ENCODE measurements around the gene RYR2. TPM values are rescaled to one million over a fixed set of nuclear protein-coding genes. Genes with fewer than 3 reads are reported as not detected.
"Not testable (repeated sequence)": the region's sequence is repeated elsewhere in the genome, so short reads cannot be mapped to it uniquely, and the experiment has no call there.

Gene RYR2
- total RNA-seq, 1 experiment from 2014 or later, result 0.27 TPM

DNA sequence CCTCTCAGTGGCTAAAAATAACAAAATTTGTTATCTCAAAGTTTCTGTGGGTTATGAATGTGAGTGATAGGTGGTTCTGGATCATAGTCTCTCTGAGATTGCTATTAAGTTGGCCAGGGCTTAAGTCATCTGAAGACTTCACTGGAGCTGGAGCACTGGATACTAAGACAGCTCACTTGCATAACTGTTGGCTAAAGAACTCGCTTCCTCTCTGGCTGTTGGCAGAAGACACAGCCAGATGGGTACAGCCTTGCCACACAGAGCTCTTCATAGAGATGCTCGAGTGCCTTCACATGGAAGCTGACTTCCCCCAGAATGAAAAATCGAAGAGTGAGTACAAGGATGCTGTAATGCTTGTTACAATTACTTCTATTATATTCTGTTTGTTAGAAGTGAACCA, 514.9 kb downstream of the RYR2 start:
- DNase-seq (ENCODE audit: low read depth), result no peak

DNA sequence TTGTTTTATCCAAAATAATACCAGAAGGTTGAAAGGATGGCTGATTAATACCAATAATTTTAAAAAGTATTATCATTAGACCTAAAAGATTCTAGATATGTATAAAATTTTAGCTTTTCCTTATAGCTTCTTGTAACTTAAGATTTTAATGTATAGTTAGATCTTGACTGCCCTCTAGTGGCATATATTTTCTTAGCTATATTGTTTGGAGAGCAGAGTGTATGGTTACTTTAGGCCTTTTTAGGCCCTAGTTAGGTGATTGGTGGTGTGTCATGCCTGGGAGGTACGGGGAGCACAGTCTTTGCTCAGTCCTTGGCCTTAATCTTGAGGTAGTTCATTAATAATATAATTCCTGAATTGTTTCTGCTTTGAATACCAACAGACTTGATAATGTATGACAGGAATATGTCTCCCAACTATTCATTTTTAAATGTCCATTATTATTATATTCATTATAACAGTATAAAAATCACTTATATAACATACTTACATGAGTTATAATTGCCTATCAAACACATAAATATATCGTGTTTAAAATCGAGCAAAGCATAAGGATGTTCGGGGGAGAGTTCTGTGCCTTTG, 520.3 kb downstream of the RYR2 start:
- DNase-seq (ENCODE audit: low read depth), result peak; percentile 57

DNA sequence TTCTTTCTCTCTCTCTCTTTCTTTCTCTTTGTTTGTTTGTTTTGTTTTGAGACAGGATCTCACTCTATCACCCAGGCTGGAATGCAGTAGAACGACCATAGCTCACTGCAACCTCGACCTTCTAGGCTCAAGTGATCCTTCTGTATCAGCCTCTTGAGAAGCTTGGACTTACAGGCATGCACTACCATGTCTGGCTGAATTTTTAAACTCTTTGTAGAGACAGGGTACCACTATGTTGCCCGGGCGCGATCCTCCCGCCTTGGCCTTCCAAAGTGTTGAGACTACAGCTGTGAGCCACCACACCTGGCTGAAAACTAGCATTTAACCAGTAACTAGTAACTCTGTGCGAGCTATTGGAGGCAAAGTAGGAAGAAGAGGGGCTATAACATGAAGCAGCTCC, 523.3 kb downstream of the RYR2 start:
- DNase-seq (ENCODE audit: low read depth), result no peak

DNA sequence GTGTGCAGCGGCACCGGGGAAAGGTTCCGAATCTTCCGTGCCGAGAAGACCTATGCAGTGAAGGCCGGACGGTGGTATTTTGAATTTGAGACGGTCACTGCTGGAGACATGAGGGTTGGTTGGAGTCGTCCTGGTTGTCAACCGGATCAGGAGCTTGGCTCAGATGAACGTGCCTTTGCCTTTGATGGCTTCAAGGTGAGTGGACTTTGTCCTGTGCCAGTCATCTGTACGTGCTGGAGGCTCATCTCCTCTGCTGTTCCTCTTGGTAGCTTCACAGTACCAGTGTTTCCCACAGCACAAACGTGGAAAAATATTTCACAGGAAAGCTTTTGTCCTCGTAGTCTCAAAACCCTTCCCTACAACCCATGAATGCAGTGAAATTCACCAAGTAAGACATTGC, 524.6 kb downstream of the RYR2 start:
- no peak for DNase-seq (ENCODE audit: low read depth)

DNA sequence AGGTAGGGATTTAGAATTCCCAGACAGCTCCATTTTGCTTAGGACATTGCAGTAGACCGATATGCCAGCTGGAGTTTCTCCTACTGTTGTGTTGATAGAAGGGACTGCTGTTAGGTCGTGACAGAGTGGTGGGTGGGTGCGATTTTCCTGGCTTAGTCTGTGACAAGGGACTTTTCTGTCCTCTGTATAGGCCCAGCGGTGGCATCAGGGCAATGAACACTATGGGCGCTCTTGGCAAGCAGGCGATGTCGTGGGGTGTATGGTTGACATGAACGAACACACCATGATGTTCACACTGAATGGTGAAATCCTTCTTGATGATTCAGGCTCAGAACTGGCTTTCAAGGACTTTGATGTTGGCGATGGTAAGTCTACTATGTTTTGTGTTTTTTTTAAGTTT, 527.0 kb downstream of the RYR2 start:
- DNase-seq (ENCODE audit: low read depth), result peak; percentile 9

DNA sequence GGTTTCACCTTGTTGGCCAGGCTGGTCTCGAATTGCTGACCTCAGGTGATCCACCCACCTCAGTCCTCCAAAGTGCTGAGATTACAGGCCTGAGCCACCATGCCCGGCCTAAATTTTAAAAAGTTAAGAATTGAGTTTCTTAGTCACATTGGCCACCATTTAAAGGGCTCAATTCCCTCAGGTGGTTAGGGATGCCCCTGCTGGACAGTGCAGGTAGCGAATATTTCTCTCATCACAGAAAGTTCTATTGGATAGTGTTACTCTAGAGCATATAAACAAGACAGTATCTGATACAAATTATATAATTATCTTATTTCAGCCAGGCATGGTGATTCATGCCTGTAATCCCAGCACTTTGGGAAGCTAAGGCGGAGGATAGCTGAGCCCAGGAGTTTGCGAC, 528.5 kb downstream of the RYR2 start:
- DNase-seq (ENCODE audit: low read depth), result no peak

DNA sequence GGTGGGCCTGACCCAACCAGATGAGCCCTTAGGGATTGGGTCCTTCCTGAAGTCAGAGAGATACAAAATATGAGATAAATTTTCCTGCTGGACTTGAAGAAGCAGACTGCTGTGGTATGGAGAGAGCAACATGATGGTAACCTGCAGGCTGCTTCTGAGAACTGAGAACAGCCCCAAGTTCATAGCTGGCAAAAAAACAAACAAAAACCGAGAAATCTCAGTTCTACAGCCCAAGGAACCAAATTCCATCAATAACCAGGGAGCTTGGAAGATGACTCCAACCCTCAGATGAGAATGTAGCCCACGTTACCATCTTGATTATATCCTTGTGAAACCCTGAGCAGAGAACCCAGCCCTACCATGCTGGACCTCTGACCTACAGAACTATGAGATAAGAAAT, 532.6 kb downstream of the RYR2 start:
- DNase-seq (ENCODE audit: low read depth), result no peak

DNA sequence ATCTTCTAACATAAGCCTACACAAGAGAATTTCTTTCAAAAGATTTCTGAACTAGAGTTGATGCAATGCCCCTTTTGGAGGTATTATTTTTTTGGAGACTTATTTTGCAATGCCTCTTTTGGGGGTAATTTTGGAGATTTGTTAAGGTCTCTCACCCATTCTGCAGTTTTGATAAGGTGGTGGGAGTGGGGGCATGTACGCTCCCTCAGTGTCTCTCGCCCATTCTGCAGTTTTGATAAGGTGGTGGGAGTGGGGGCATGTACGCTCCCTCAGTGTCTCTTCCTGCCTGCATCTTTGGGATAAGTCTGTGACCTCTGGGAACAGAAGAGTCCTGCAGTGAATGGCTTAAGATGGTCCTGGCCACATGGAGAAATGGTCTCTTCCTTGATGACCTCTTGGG, 536.6 kb downstream of the RYR2 start:
- no peak for DNase-seq (ENCODE audit: low read depth)

DNA sequence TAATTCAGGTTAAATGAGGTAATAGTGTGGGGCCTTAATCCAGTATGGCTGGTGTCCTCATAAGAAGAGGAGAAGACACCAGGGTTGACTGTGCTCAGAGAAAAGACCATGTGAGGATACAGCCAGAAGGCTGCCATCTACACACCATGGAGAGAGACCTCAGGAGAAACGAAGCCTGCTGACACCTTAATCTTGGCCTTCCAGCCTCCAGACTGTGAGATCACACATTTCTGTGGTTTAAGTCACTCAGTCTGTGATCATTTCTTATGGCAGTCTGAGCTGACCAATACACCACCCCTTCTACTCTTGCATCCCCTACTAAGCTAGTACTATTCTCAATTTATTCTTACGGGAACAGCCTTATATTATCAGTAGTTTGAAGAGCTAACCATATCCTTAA, 538.7 kb downstream of the RYR2 start:
- DNase-seq (ENCODE audit: low read depth), result no peak

DNA sequence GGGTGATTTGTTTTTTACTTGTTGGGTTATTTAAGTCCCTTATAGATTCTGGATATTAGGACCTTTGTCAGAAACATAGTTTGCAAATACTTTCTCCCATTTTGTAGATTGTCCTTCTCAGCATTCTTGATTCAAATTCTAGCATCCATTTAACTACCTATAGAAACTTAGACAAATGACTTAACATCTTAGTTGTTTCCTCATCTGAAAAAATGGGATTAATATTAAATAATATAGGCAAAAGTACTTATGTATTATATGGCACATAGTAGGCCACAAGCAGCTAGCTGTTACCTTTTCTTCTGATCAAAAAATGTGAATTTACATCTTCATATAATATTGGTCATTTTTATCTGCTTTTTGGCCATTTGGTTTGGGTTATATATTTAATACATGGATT, 541.3 kb downstream of the RYR2 start:
- no peak for DNase-seq (ENCODE audit: low read depth)

DNA sequence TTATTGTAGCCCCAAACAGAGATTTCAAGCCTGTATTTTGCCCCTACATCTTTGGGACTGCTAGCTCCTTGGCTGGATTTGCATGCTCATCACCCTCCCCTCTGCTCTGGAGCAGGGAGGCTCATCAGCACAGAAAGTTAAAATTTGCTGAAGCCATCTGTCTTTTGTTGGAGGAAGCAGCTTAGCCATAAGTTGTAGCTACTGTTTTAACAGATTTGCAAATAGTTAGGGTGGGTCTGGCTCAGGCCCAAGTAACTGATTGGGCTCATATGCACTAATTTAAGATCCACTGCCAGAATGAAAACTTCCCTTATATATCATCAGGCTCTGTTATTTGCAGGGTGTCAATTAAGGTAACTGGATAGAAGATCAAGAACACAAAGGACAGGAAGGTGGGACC, 541.8 kb downstream of the RYR2 start:
- no peak for DNase-seq (ENCODE audit: low read depth)

DNA sequence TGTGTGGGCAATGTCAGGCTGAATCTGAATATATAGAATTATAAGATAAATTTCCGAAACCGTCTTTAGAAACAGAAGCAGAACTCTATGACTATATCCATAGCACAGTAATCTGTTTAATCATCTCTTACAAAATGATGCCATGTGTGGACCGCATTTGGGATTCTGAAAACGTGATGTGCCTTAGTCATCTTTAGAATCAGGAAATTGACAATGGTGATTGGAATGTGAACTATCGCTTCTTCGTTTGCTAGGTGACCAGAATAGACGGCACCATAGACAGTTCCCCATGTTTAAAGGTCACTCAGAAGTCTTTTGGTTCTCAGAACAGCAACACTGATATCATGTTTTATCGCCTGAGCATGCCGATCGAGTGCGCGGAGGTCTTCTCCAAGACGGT, 548.4 kb downstream of the RYR2 start:
- DNase-seq (ENCODE audit: low read depth), result peak; percentile 27

DNA sequence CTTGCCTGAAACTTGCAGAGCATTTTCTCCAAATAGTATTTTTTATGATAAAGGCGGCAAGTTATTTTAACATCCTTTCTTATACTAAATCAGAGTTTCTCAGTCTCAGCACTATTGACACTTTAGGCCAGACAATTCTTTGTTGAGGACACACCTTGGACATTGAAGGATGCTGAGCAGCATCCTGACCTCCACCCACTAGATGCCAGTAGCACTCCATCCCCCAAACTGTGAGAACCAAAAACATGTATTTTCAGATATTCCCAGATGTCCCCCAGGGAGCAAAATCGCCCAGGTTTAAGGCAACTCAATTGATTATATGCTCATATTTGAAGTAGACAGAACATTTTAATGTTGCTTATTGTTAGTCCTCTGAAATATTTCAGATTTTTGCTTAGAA, 549.4 kb downstream of the RYR2 start:
- DNase-seq (ENCODE audit: low read depth), result no peak

DNA sequence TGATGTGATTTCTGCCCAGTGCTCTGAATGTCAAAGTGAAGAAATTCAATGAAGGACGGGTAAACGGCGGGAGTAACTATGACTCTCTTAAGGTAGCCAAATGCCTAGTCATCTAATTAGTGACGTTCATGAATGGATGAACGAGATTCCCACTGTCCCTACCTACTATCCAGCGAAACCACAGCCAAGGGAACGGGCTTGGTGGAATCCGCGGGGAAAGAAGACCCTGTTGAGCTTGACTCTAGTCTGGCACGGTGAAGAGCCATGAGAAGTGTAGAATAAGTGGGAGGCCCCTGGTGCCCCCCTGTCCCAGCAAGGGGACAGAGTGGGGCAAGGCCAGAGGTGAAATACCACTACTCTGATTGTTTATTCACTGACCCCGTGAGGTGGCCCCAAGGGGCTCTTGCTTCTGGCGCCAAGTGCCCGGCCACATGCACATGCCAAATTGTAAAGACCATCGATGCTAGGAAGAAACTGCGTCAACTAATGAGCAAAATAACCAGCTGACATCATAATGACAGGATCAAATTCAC, 561.1 kb downstream of the RYR2 start:
- DNase-seq (ENCODE audit: low read depth), result not testable (repeated sequence)

DNA sequence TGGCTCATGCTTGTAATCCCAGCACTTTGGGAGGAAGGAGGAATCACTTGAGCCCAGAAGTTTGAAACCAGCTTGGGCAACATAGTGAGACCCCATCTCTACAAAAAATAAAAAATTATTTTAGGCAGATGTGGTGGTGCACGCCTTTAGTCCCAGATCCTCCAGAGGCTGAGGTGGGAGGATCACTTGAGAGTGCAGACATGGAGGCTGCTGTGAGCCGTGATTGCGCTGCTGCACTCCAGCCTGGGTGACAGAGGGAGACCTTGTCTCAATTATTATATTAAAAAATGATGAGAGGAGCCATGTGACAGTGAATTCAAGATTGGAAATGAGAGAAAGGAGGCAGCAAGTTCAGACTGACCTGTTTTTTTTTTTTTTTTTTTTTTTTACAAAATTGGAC, 566.4 kb downstream of the RYR2 start:
- no peak for DNase-seq (ENCODE audit: low read depth)

DNA sequence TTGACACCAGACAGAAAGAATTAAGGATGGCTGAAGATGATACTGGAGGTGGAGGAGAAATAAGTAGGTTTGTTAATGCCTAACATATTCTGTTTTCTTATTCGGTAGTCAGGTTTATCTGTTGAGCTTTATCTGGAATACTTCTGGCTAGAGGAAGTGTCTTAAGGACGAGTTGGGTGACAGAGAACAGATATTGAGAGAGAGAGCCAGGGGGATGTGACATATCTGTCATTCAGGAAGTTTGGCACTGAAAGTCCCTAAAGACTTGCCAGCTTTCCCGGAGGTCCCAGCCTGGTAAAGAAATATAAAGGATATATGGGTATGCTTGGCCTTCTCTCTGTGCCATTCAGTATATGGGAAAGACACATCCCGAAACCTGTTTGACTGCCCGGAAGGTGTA, 568.2 kb downstream of the RYR2 start:
- DNase-seq (ENCODE audit: low read depth), result no peak

DNA sequence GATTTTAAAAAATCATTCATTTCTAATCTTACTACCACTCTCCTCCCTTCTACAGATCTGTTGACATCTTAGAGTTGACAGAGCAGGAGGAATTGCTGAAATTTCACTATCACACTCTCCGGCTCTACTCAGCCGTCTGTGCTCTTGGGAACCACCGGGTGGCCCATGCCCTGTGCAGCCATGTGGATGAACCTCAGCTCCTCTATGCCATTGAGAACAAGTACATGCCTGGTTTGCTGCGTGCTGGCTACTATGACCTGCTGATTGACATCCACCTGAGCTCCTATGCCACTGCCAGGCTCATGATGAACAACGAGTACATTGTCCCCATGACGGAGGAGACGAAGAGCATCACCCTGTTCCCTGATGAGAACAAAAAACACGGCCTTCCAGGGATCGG, 572.0 kb downstream of the RYR2 start:
- DNase-seq (ENCODE audit: low read depth), result no peak

DNA sequence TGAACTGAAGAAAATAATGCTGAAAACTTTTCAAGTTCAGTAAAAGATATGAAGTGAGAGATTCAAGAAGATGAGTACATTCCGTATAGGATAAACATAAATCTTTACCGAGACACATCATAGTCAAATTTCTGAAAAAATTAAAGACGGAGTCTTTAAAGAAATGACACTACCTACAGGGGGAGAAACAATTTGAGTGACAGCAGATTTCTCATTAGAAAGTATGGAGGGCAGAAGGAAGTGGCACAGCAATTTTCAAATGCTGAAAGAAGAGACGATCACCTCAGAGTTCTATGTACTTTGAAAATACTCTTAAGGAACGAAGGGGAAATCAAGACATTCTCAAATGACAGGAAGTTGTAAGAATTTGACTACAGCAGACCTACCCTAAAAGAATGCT, 577.6 kb downstream of the RYR2 start:
- no peak for DNase-seq (ENCODE audit: low read depth)

DNA sequence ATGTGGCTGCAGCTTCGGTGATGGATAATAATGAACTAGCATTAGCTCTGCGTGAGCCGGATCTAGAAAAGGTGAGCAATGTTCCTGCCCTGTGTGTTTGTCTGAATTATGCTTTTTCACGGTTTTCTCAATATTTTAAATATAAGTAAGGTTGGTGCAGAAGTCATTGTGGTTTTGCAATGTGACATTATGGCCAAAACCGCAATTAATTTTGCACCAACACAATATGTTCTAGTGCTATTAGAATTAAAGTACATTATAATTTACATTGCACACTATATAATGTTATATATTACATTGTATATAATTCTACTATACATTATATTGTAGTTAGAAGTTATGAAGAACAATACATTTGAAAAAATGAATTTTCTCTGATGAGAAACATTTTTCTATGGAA, 592.9 kb downstream of the RYR2 start:
- DNase-seq (ENCODE audit: low read depth), result no peak

DNA sequence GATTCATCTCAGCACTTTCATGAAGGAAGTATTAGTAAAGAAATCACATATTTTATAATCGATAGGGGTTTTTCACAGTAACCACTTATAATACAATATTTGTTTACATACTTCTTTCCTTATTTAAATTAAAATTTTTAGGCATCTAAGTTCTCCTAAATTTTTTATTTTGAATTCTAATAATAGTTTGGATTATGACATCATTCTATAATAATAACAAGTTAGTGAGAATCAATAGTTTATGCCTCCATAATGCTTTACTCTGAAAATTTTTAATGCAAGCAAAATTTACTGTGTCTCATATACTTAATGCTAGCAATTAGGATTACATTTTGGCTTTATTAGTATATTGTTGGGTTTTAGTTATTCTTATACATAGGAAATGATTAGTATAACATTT, 596.6 kb downstream of the RYR2 start:
- DNase-seq (ENCODE audit: low read depth), result no peak

DNA sequence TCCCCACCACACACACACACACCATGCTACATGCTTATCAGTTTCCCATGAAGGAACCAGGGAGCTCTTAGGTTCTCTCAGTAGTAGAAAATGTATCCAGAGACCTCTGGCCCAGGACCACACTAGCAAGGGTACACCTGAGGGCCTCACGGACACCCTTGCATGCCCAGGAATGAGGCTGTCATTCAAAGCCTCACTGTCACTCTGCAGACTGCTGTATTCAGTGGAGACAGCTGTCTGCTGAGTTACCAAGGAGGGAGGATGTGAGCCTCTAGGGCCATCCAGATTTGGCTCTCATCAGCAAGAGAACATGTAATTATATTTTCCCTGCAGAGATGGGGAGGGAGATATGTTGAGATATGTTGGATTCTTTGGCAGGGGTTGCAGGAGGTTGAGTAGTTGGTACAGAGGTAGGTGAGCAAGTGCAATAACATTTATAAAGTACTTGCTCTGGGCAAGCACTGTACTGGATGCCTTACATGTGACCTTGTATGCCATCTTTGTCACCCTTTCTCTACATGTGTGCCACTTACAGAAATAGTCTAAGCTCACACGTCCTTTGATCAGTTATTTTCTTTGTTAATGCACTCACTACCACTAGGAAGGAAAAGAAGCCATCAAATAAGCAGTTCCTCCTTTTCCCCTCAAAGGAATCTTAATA, 598.2 kb downstream of the RYR2 start:
- DNase-seq (ENCODE audit: low read depth), result no peak

DNA sequence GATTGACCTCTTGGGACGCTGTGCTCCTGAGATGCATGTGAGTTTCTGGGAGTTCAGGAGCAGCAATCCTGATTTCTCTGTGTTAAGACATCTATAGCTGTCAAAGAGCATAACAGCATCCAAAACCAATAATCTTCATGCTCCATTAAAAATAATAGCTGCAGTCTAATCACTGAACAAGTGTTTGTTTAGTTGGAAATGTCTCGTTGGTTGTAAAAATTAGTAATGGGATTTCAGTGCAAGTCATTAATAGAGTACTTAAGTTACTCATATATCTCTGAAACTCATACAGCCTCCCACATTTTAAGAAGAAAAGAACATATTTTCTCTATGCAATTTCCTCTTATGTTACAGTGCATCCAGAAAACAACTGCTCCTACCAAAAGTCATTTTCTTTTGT, 599.0 kb downstream of the RYR2 start:
- no peak for DNase-seq (ENCODE audit: low read depth)

DNA sequence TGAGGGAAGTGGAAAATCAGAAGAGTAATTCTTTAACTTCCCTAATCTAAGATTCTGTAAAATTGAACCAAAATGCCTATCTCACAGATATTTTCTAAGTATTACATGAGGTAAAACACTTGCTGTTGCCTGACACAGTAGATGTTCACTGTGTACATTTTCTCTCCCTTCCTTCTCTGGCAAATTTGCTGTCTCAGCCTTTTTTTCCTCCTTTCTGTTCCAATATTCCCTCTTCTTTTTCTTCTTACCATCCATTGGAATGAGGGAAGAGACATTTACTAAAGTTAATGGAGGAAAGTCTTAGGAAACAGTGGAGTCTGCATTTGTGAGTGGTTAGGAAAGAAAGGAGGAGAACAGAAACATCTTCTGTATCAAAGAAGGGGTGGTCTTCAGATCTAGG, 608.8 kb downstream of the RYR2 start:
- DNase-seq (ENCODE audit: low read depth), result no peak

DNA sequence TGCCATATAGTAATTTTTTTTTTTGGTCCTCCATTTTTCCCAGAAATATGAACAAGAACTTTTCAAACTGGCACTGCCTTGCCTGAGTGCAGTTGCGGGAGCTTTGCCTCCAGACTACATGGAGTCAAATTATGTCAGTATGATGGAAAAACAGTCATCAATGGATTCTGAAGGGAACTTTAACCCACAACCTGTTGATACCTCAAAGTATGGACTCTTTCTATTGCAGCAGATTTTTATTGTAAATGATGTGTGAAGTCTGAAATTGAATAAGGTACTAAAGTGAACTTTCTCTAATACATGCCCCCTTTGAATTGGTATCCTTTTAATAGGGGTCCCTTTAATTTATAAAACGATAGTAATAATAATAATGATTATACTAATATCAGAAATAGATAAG, 613.8 kb downstream of the RYR2 start:
- no peak for DNase-seq (ENCODE audit: low read depth)

All from M059J (cell line).